ENCODE results near the gene PCDHGB4. TPM values are rescaled to one million over a fixed set of nuclear protein-coding genes. Genes with fewer than 3 reads are reported as not detected.
"Not testable (repeated sequence)": the region's sequence is repeated elsewhere in the genome, so short reads cannot be mapped to it uniquely, and the experiment has no call there.

The PCDHGB4 gene
- total RNA-seq, 1 experiment from 2014 or later = 3.1 TPM

DNA sequence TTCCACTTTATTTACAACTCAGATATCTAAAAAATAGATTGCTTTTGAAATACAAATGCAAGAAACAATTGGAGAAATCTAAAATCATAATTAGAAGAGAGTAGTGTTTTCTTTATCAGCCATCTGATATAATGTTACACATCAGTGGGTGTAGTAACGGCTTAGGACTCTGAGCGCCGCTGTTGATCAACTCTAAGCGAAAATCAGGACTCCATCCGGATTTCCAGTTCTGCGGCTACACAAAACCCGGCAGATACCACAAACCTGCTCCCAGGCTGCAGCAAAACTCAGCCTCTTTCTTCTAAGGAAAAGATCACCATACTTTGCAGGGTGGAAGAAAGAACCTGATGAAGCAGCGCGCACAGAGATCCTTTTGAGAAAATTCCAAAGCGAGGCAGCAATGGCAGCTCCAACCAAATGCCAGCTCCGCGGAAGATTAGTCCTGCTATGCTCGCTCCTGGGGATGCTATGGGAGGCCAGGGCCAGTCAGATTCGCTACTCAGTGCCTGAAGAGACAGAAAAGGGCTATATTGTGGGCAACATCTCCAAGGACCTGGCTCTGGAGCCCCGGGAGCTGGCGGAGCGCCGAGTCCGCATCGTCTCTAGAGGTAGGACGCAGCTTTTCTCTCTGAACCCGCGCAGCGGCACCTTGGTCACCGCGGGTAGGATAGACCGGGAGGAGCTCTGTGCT is 15.2 kb downstream of the PCDHGB4 start, which contains the start of gene PCDHGA9:
Gene PCDHGA9 (plus strand): TSS at position 226 of the 691 bp plus-strand sequence. CDS start 175 bp downstream, at position 401.
- no peak within 1 kb of the TSS for H3K4me3 ChIP-seq
- H3K36me3 ChIP-seq = peaks cover 25% of the 10 kb centered on the region
- H3K9me3 ChIP-seq (replicated peaks) = peaks cover 7% of the 10 kb centered on the region
- no peaks in the 10 kb centered on the region for H3K27me3 ChIP-seq
- DNase-seq = peak in 1 of 2 experiments; percentile 11
- H3K27ac ChIP-seq = no peak within 1 kb of the TSS
- H3K4me1 ChIP-seq = no peaks in the 10 kb centered on the region

DNA sequence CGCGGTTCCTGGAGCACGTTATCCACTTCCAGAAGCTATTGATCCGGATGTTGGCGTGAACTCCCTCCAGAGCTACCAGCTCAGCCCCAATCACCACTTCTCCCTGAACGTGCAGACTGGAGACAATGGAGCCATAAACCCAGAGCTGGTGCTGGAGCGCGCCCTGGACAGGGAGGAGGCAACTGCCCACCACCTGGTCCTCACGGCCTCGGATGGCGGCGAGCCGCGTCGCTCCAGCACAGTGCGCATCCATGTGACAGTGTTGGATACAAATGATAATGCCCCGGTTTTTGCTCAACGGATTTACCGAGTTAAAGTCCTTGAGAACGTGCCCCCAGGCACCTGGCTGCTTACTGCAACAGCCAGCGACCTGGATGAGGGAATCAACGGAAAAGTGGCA is 15.9 kb downstream of the PCDHGB4 start:
- H3K36me3 ChIP-seq = peaks cover 25% of the 10 kb centered on the region
- H3K27ac ChIP-seq = no peak overlapping the region
- H3K9me3 ChIP-seq (replicated peaks) = peaks cover 6% of the 10 kb centered on the region
- H3K4me1 ChIP-seq = no peaks in the 10 kb centered on the region
- no peak for DNase-seq
- no peak overlapping the region for H3K4me3 ChIP-seq
- H3K27me3 ChIP-seq = no peaks in the 10 kb centered on the region

DNA sequence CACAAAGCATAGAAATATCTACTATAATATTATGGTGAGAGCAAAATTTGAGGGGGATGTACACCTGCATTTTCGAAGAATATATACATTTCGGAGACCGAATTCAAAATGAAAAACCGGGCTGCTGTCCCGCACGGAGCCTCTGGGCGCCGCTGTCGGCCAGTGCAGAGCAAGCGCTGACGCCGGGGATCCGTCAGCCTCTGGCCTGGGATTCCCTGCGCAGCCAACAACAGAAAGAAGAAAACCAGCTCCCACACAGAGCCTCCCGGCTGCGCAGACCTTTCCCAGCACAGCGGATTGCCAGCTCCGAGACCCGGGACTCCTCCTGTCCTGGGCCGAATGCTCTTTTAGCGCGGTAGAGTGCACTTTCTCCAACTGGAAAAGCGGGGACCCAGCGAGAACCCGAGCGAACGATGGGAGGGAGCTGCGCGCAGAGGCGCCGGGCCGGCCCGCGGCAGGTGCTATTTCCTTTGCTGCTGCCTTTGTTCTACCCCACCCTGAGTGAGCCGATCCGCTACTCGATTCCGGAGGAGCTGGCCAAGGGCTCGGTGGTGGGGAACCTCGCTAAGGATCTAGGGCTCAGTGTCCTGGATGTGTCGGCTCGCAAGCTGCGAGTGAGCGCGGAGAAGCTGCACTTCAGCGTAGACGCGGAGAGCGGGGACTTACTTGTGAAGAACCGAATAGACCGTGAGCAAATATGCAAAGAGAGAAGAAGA is 20.4 kb downstream of the PCDHGB4 start, which contains the start of gene PCDHGB6:
Gene PCDHGB6 (plus strand): TSS at position 232 of the 716 bp plus-strand sequence. CDS start 182 bp downstream, at position 414.
- not testable (repeated sequence) for H3K9me3 ChIP-seq (replicated peaks); H3K4me3 ChIP-seq; DNase-seq

DNA sequence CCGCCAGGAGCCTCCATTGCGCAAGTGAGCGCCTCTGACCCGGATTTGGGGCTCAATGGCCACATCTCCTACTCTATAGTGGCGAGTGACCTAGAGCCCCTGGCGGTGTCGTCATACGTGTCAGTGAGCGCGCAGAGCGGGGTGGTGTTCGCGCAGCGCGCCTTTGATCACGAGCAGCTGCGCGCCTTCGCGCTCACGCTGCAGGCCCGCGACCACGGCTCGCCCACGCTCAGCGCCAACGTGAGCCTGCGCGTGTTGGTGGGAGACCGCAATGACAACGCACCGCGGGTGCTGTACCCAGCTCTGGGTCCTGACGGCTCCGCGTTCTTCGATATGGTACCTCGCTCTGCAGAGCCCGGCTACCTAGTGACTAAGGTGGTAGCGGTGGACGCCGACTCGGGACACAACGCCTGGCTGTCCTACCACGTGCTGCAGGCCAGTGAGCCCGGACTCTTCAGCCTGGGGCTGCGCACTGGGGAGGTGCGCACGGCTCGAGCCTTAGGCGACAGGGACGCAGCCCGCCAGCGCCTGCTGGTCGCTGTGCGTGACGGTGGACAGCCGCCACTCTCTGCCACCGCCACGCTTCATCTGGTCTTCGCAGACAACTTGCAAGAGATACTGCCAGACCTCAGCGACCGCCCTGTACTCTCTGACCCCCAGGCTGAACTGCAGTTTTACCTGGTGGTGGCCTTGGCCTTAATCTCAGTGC is 22.3 kb downstream of the PCDHGB4 start:
- Histone ChIP-seq H3K9me3 (replicated peaks) (0 out of 2 replicates have a peak, but pooled peaks cover 5% of the 10 kb centered on the region), H3K36me3 (peaks cover 16% of the 10 kb centered on the region), H3K27ac (no peak overlapping the region), H3K4me1 (no peaks in the 10 kb centered on the region), H3K4me3 (no peak overlapping the region), H3K27me3 (no peaks in the 10 kb centered on the region)
- DNase-seq = no peak

More for the DNA sequence above, 20.4 kb downstream of the PCDHGB4 start, which contains the start of gene PCDHGB6:
- H3K4me1 ChIP-seq, H3K27ac ChIP-seq, H3K27me3 ChIP-seq: not testable (repeated sequence)
- peaks cover 10% of the 10 kb centered on the region for H3K36me3 ChIP-seq

DNA sequence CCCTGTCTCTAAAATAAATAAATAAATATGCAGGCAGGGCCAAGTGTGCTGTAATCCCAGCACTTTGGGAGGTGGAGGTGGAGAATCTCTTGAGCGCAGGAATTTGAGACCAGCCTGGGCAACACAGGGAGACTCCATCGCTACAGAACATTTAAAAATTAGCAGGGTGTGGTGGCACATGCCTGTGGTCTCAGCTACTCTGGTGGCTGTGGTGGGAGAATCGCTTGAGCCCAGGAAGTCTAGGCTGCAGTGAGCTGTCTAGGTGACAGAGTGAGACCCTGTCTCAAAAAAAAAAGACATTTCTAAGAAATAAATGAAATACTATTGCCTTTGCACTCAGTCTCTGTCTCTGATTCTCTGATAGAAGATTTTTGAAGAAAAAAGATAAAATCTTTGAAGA is 24.1 kb downstream of the PCDHGB4 start:
- Histone ChIP-seq H3K36me3 (peaks cover 16% of the 10 kb centered on the region), H3K9me3 (replicated peaks) (peaks cover 12% of the 10 kb centered on the region; the same call in 1 of the 2 replicates), H3K4me3 (no peak overlapping the region), H3K4me1 (no peaks in the 10 kb centered on the region), H3K27ac (no peak overlapping the region), H3K27me3 (no peaks in the 10 kb centered on the region)
- no peak for DNase-seq

DNA sequence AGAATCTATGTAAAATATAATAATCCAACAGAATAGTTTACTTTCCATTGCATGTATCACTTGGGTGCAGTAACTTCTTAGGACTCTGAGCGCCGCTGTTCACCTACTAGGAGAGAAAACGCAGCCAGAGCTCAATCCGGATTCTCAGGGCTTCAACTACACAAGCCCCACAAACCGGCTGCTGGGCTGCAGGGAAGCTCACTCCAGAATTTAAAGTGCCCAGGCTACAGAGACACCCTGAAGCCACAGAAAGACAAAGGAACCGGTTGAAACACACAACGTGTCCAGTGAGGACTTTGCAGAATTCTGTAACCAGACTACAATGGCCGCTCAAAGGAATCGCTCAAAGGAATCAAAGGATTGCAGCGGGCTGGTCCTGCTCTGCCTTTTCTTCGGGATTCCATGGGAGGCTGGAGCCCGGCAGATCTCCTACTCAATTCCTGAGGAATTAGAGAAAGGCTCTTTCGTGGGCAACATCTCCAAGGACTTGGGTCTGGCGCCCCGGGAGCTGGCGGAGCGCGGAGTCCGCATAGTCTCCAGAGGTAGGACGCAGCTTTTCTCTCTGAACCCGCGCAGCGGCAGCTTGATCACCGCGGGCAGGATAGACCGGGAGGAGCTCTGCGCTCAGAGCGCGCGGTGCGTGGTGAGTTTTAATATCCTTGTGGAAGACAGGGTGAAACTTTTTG is 25.5 kb downstream of the PCDHGB4 start, which contains the start of gene PCDHGA10:
Gene PCDHGA10 (plus strand): TSS at position 134 of the 686 bp plus-strand sequence. CDS start 189 bp downstream, at position 323.
- no peak within 1 kb of the TSS for H3K4me3 ChIP-seq
- DNase-seq = peak in 1 of 2 experiments; percentile 4
- peaks cover 17% of the 10 kb centered on the region for H3K9me3 ChIP-seq (replicated peaks)
- peaks cover 19% of the 10 kb centered on the region for H3K36me3 ChIP-seq
- no peaks in the 10 kb centered on the region for H3K4me1 ChIP-seq
- H3K27me3 ChIP-seq = no peaks in the 10 kb centered on the region
- H3K27ac ChIP-seq = no peak within 1 kb of the TSS

DNA sequence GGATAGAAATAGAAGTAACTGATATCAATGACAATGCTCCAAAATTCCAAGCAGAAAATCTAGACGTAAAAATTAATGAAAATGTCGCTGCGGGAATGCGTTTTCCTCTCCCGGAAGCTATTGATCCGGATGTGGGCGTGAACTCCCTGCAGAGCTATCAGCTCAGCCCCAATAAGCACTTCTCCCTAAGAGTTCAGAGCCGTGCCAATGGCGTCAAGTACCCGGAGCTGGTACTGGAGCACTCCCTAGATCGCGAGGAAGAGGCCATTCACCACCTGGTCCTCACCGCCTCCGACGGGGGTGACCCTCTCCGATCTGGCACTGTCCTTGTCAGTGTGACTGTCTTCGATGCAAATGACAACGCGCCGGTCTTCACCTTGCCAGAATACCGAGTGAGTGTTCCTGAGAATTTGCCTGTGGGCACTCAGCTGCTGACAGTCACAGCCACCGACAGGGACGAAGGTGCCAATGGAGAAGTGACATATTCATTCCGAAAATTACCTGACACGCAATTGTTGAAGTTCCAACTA is 26.1 kb downstream of the PCDHGB4 start:
- Histone ChIP-seq H3K36me3 (peaks cover 19% of the 10 kb centered on the region), H3K4me1 (no peaks in the 10 kb centered on the region), H3K27ac (no peak overlapping the region), H3K27me3 (no peaks in the 10 kb centered on the region), H3K9me3 (replicated peaks) (peaks cover 17% of the 10 kb centered on the region), H3K4me3 (no peak overlapping the region)
- DNase-seq = no peak

DNA sequence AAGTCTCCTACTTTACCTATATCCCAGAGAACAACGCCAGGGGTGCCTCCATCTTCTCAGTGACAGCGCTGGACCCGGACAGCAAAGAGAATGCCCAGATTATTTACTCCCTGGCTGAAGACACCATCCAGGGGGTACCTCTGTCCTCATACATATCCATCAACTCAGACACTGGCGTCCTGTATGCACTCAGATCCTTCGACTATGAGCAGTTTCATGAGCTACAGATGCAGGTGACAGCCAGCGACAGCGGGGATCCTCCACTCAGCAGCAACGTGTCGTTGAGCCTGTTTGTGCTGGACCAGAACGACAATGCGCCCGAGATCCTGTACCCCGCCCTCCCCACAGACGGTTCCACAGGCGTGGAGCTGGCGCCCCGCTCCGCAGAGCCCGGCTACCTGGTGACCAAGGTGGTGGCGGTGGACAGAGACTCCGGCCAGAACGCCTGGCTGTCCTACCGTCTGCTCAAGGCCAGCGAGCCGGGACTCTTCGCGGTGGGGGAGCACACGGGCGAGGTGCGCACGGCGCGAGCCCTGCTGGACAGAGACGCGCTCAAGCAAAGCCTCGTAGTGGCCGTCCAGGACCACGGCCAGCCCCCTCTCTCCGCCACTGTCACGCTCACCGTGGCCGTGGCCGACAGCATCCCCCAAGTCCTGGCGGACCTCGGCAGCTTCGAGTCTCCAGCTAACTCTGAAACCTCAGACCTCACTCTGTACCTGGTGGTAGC is 27.2 kb downstream of the PCDHGB4 start:
- not testable (repeated sequence) for H3K4me3 ChIP-seq, H3K27ac ChIP-seq, H3K4me1 ChIP-seq, H3K27me3 ChIP-seq, DNase-seq
- Histone ChIP-seq H3K9me3 (replicated peaks) (peaks cover 17% of the 10 kb centered on the region), H3K36me3 (peaks cover 17% of the 10 kb centered on the region)

DNA sequence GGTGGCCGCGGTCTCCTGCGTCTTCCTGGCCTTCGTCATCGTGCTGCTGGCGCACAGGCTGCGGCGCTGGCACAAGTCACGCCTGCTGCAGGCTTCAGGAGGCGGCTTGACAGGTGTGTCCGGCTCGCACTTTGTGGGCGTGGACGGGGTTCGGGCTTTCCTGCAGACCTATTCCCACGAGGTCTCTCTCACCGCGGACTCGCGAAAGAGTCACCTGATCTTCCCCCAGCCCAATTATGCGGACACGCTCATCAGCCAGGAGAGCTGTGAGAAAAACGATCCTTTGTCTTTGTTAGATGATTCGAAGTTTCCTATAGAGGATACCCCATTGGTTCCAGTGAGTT is 27.7 kb downstream of the PCDHGB4 start:
- DNase-seq, H3K27me3 ChIP-seq, H3K27ac ChIP-seq, H3K4me1 ChIP-seq, H3K4me3 ChIP-seq: not testable (repeated sequence)
- Histone ChIP-seq H3K36me3 (peaks cover 18% of the 10 kb centered on the region), H3K9me3 (replicated peaks) (peaks cover 17% of the 10 kb centered on the region)

DNA sequence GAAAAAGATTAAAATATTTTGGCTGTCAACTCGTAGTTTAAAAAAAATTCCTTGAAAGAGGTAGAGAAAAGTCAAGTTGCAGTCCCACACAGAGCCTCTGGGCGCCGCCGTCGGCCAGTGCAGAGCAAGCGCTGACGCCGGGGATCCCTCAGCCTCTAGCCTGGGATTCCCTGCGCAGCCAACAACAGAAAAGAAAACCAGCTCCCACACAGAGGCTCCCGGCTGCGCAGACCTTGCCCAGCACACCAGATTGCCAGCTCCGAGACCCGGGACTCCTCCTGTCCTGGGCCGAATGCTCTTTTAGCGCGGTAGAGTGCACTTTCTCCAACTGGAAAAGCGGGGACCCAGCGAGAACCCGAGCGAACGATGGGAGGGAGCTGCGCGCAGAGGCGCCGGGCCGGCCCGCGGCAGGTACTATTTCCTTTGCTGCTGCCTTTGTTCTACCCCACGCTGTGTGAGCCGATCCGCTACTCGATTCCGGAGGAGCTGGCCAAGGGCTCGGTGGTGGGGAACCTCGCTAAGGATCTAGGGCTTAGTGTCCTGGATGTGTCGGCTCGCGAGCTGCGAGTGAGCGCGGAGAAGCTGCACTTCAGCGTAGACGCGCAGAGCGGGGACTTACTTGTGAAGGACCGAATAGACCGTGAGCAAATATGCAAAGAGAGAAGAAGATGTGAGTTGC is 30.1 kb downstream of the PCDHGB4 start, which contains the start of gene PCDHGB7:
Gene PCDHGB7 (plus strand): TSS at position 184 of the 679 bp plus-strand sequence. CDS start 183 bp downstream, at position 367.
- H3K9me3 ChIP-seq (replicated peaks) = peaks cover 16% of the 10 kb centered on the region

DNA sequence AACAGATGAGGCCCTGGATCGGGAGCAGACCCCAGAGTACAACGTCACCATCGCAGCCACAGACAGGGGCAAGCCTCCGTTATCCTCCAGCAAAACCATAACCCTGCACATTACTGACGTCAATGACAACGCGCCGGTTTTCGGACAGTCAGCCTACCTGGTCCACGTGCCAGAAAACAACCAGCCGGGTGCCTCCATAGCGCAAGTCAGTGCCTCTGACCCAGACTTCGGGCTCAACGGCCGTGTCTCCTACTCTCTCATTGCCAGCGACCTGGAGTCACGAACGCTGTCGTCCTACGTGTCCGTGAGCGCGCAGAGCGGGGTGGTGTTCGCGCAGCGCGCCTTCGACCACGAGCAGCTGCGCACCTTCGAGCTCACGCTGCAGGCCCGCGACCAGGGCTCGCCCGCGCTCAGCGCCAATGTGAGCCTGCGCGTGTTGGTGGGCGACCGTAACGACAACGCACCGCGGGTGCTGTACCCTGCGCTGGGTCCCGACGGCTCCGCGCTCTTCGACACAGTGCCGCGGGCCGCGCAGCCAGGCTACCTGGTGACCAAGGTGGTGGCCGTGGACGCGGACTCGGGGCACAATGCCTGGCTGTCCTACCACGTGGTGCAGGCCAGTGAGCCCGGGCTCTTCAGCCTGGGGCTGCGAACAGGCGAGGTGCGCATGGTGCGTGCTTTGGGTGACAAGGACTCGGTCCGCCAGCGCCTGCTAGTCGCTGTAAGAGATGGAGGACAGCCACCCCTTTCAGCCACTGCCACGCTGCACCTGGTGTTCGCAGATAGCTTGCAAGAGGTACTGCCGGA is 31.8 kb downstream of the PCDHGB4 start:
- peaks cover 17% of the 10 kb centered on the region; the same call in 1 of the 2 replicates for H3K36me3 ChIP-seq
- H3K4me3 ChIP-seq = no peak overlapping the region
- H3K4me1 ChIP-seq = no peaks in the 10 kb centered on the region
- no peaks in the 10 kb centered on the region for H3K27me3 ChIP-seq
- H3K9me3 ChIP-seq (replicated peaks) = peaks cover 16% of the 10 kb centered on the region
- H3K27ac ChIP-seq = no peak overlapping the region
- DNase-seq = no peak

More for the DNA sequence above, 30.1 kb downstream of the PCDHGB4 start, which contains the start of gene PCDHGB7:
- peak in 1 of 2 experiments; percentile 15 for DNase-seq
- H3K4me1 ChIP-seq, H3K27me3 ChIP-seq, H3K4me3 ChIP-seq, H3K27ac ChIP-seq: not testable (repeated sequence)
- peaks cover 20% of the 10 kb centered on the region; the same call in 1 of the 2 replicates for H3K36me3 ChIP-seq

DNA sequence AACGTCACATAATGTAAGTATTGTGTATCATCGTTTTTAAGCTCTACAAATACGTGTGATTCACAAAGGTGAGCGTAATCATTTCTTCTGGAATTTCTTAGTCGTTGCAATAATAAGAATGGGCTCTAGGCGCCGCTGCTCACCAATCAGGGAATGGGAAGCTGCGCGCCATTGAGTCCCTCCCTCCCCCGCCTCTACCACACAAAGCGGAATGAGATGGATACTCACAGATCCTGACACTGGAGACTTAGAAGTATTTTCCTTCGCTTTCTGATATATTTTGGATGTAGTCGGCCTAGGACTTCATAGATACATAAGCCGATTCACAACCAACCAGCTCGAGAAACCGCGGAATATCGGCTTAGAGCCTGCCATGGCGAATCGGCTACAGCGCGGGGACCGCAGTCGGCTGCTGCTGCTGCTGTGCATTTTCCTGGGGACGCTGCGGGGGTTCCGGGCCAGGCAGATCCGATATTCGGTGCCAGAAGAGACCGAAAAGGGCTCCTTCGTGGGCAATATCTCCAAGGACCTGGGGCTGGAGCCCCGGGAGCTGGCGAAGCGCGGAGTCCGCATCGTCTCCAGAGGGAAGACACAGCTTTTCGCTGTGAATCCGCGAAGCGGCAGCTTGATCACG is 33.5 kb downstream of the PCDHGB4 start, which contains the start of gene PCDHGA11:
Gene PCDHGA11 (plus strand): TSS at position 197 of the 634 bp plus-strand sequence. CDS start 177 bp downstream, at position 374.
- Histone ChIP-seq H3K4me3 (no peak within 1 kb of the TSS), H3K36me3 (peaks cover 18% of the 10 kb centered on the region), H3K9me3 (replicated peaks) (peaks cover 12% of the 10 kb centered on the region), H3K27me3 (no peaks in the 10 kb centered on the region), H3K27ac (no peak within 1 kb of the TSS), H3K4me1 (no peaks in the 10 kb centered on the region)
- DNase-seq = peak in 1 of 2 experiments; percentile 4
